Upper lobe of right lung (tissue), 1 donor: ENCODE data around the gene MCRIP1. TPM values are rescaled to one million over a fixed set of nuclear protein-coding genes. Genes with fewer than 3 reads are reported as not detected.

ENCODE experiments used
- ATAC-seq: fragments of 200-7000 bp; cut with Tn5 transposase; one replicate; pipeline ENCODE4 v1.9.1; 2020; ENCODE audit warnings: mild to moderate bottlenecking, moderate library complexity
- DNase-seq: peaks from one replicate; pipeline ENCODE4 v3.0.0-alpha.2; 2020
- H3K27ac ChIP-seq: fragments of 200-600 bp; one replicate; pipeline ENCODE4 v1.8.0; 2022
- H3K27me3 ChIP-seq: fragments of 200-600 bp; one replicate; pipeline ENCODE4 v1.8.0; 2022; ENCODE audit warnings: mild to moderate bottlenecking
- H3K36me3 ChIP-seq: fragments of 200-600 bp; one replicate; pipeline ENCODE4 v1.8.0; 2022
- H3K4me1 ChIP-seq: fragments of 200-600 bp; one replicate; pipeline ENCODE4 v1.8.0; 2022
- H3K4me3 ChIP-seq: fragments of 200-600 bp; one replicate; pipeline ENCODE4 v1.8.0; 2022; ENCODE audit warnings: mild to moderate bottlenecking
- H3K9me3 ChIP-seq: fragments of 200-600 bp; one replicate; pipeline ENCODE4 v1.8.0; 2022
- CTCF ChIP-seq: fragments of 200-600 bp; IDR thresholded peaks from one replicate; pipeline ENCODE4 v1.8.0; 2022; ENCODE audit warnings: antibody characterized with exemption
- intact Hi-C: fragments of 100-400 bp; cut with DNase I; formaldehyde crosslinking; loops from one replicate; pipeline ENCODE4 v1.11.0; 2022
- total RNA-seq: library from RNA; stranded (reverse); fragmentation: NEBNext Ultra II Directional; extraction: Animal tissue kit (Norgen Biotek cat#: 25700); gene quantifications from one replicate; pipeline ENCODE4 v1.2.1, GENCODE V29; 2021
- donor health status: DM: no; HTN: yes; CAD: no; lungs with severe emphysema.

Gene MCRIP1
- total RNA-seq, 1 donor from 2014 or later: 72.8 TPM

- DNase-seq: no peak
- H3K36me3 ChIP-seq: no peaks in the 10 kb centered on the region
- H3K4me1 ChIP-seq: no peaks in the 10 kb centered on the region
- H3K9me3 ChIP-seq: no peaks in the 10 kb centered on the region
- no peak for TF ChIP-seq CTCF
- intact Hi-C loops: no loop called here
- no peak for ATAC-seq
- H3K4me3 ChIP-seq: no peak overlapping the region
- H3K27me3 ChIP-seq: peaks cover 67% of the 10 kb centered on the region
- H3K27ac ChIP-seq: no peak overlapping the region
Measured at GRCh38 chr17:81807210-81807719, 25.8 kb downstream of the MCRIP1 start.

- Histone ChIP-seq H3K36me3 (no peaks in the 10 kb centered on the region), H3K27ac (no peak overlapping the region), H3K9me3 (no peaks in the 10 kb centered on the region), H3K27me3 (peaks cover 67% of the 10 kb centered on the region), H3K4me3 (no peak overlapping the region), H3K4me1 (no peaks in the 10 kb centered on the region)
- intact Hi-C loops: no loop called here
- ATAC-seq (no peak), DNase-seq (no peak)
- no peak for TF ChIP-seq CTCF
Measured at GRCh38 chr17:81806461-81807209, 26.5 kb downstream of the MCRIP1 start.

GRCh38 chr17:81805707-81806460 lies 27.2 kb downstream of the MCRIP1 start:
- Histone ChIP-seq H3K27ac (no peak overlapping the region), H3K4me1 (no peaks in the 10 kb centered on the region), H3K9me3 (no peaks in the 10 kb centered on the region), H3K4me3 (no peak overlapping the region), H3K36me3 (no peaks in the 10 kb centered on the region), H3K27me3 (peaks cover 68% of the 10 kb centered on the region)
- DNase-seq: no peak
- TF ChIP-seq CTCF: no peak
- intact Hi-C loops: no loop called here
- ATAC-seq: no peak

- TF ChIP-seq CTCF: no peak
- Histone ChIP-seq H3K27me3 (peaks cover 75% of the 10 kb centered on the region), H3K27ac (no peak overlapping the region), H3K9me3 (no peaks in the 10 kb centered on the region), H3K4me1 (no peaks in the 10 kb centered on the region), H3K4me3 (no peak overlapping the region), H3K36me3 (no peaks in the 10 kb centered on the region)
- intact Hi-C loops: no loop called here
- ATAC-seq (no peak), DNase-seq (no peak)
Measured at GRCh38 chr17:81804559-81805399, 28.3 kb downstream of the MCRIP1 start.

GRCh38 chr17:81803728-81804558 lies 29.1 kb downstream of the MCRIP1 start, which contains the start of gene GCGR:
GCGR (plus strand) TSS chr17:81804150; CDS start chr17:81809019, 4,869 bp downstream.
- no peaks in the 10 kb centered on the region for H3K36me3 ChIP-seq
- H3K27ac ChIP-seq: no peak within 1 kb of the TSS
- H3K4me3 ChIP-seq: no peak within 1 kb of the TSS
- no peaks in the 10 kb centered on the region for H3K9me3 ChIP-seq
- H3K27me3 ChIP-seq: peaks cover 75% of the 10 kb centered on the region
- intact Hi-C loops: no loop called here
- no peak for TF ChIP-seq CTCF
- ATAC-seq: no peak
- no peak for DNase-seq
- no peaks in the 10 kb centered on the region for H3K4me1 ChIP-seq
